OCI-LY1 (cell line): ENCODE data around the gene TBX18.

Source experiments
- EZH2 ChIP-seq: fragments of 200-600 bp; sonication (generic), shearing (Covaris generic); IDR thresholded peaks from 2 replicates; pipeline ENCODE4 v1.8.0; 2017; ENCODE audit warnings: borderline replicate concordance, mixed run types, mild to moderate bottlenecking, antibody characterized with exemption, low read length, moderate library complexity, mixed read lengths
- TF ChIP-seq, protein P1 (sequence below): fragments of 200-600 bp; sonication (generic), shearing (Covaris generic); IDR thresholded peaks from 2 replicates; pipeline ENCODE4 v1.5.1; 2017; ENCODE audit warnings: mild to moderate bottlenecking, antibody characterized with exemption, low read length, moderate library complexity, mixed read lengths

- TF ChIP-seq, protein P1, sequence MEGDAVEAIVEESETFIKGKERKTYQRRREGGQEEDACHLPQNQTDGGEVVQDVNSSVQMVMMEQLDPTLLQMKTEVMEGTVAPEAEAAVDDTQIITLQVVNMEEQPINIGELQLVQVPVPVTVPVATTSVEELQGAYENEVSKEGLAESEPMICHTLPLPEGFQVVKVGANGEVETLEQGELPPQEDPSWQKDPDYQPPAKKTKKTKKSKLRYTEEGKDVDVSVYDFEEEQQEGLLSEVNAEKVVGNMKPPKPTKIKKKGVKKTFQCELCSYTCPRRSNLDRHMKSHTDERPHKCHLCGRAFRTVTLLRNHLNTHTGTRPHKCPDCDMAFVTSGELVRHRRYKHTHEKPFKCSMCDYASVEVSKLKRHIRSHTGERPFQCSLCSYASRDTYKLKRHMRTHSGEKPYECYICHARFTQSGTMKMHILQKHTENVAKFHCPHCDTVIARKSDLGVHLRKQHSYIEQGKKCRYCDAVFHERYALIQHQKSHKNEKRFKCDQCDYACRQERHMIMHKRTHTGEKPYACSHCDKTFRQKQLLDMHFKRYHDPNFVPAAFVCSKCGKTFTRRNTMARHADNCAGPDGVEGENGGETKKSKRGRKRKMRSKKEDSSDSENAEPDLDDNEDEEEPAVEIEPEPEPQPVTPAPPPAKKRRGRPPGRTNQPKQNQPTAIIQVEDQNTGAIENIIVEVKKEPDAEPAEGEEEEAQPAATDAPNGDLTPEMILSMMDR, result no peak
- no peak for TF ChIP-seq EZH2
Measured at GRCh38 chr6:84766118-84766798, 1.9 kb upstream of the TBX18 start.
